Measurements from ENCODE around the gene ALOX15B. TPM values are rescaled to one million over a fixed set of nuclear protein-coding genes. Genes with fewer than 3 reads are reported as not detected.

Gene ALOX15B
- polyA plus RNA-seq, 1 of the 3 experiments (the other 2 are of a cell fraction): not detected

- H3K4me2 ChIP-seq: no peak overlapping the region
- H3K9ac ChIP-seq: no peak overlapping the region
- no peaks in the 10 kb centered on the region for H3K36me3 ChIP-seq (replicated peaks in 1 of 2; ENCODE audit: control insufficient read depth in 1 of 2, insufficient read depth in 2 of 2, low read length in 1 of 2)
- H3K27me3 ChIP-seq (ENCODE audit: insufficient read depth): no peaks in the 10 kb centered on the region
- H2AFZ ChIP-seq (ENCODE audit: low read depth): peak overlapping the region; percentile 40; the same call in 1 of the 2 replicates
- DNase-seq: no peak
- TF ChIP-seq POLR2AphosphoS5 (IDR thresholded peaks at IDR 0.05; ENCODE audit: low read depth, low read length) (no peak), RAD21 (IDR thresholded peaks at IDR 0.05; ENCODE audit: low read length) (no peak), TEAD4 (IDR thresholded peaks at IDR 0.05; ENCODE audit: borderline replicate concordance, insufficient read depth) (no peak), PBX3 (IDR thresholded peaks at IDR 0.05) (no peak), TCF12 (IDR thresholded peaks at IDR 0.05) (no peak), RXRA (IDR thresholded peaks at IDR 0.05; ENCODE audit: borderline replicate concordance, low read depth) (no peak), GATA2 (CRISPR knock-in tag; IDR thresholded peaks at IDR 0.05) (no peak), IRF3 (IDR thresholded peaks at IDR 0.05; ENCODE audit: low read depth, low read length) (no peak), NRF1 (IDR thresholded peaks at IDR 0.05; ENCODE audit: low read depth, low read length) (no peak), GABPA (IDR thresholded peaks at IDR 0.05; ENCODE audit: low read depth) (no peak), FOXM1 (IDR thresholded peaks at IDR 0.05; ENCODE audit: low read depth) (no peak), SMC3 (IDR thresholded peaks at IDR 0.05; ENCODE audit: low read depth, low read length) (no peak), JUND (IDR thresholded peaks at IDR 0.05) (no peak), CHD2 (IDR thresholded peaks at IDR 0.05; ENCODE audit: low read length, partially characterized antibody) (no peak), RFX5 (IDR thresholded peaks at IDR 0.05; ENCODE audit: low read length) (no peak), YY1 (IDR thresholded peaks at IDR 0.05; ENCODE audit: low read depth) (no peak), EP300 (IDR thresholded peaks at IDR 0.05; ENCODE audit: borderline replicate concordance in 1 of 2, low read depth in 1 of 2, low read length in 1 of 2) (no peak), REST (IDR thresholded peaks at IDR 0.05; ENCODE audit: low read depth, low read length) (no peak)
- H3K27ac ChIP-seq (ENCODE audit: low read depth in 2 of 2, low read length in 1 of 2): no peak overlapping the region
- WGBS (ENCODE audit: low lambda C conversion rate): 85% methylated on average over 5 of the region's 5 CpGs
- no peaks in the 10 kb centered on the region for H4K20me1 ChIP-seq (ENCODE audit: insufficient read depth)
- ChIA-PET CTCF (interaction anchor here (1.2 to 14.8 kb wide), 5 partner anchors 20 to 40 kb away, joined by 4 to 228 read pairs (median 26); partner anchors contain the start of gene ALOX15B), POLR2A (no interaction called here)
- no peak overlapping the region for H3K4me3 ChIP-seq (ENCODE audit: low read depth in 2 of 2, low read length in 1 of 2)
- H3K9me3 ChIP-seq: no peaks in the 10 kb centered on the region
- H3F3A ChIP-seq (replicated peaks; ENCODE audit: insufficient read depth): no peaks in the 10 kb centered on the region
- no peaks in the 10 kb centered on the region for H3K79me2 ChIP-seq (ENCODE audit: insufficient read depth)
- no peaks in the 10 kb centered on the region for H3K9me2 ChIP-seq
- peaks cover 0 to 15% of the 10 kb centered on the region in 2 experiments; a peak in 1 of 4 replicates for H3K4me1 ChIP-seq (ENCODE audit: control insufficient read depth in 1 of 2, insufficient read depth in 2 of 2, low read depth in 1 of 2, low read length in 1 of 2)
Measured at GRCh38 chr17:8019166-8019565, 19.7 kb upstream of the ALOX15B start.
